Neural progenitor cell (in vitro differentiated cells): ENCODE measurements around the gene KY. TPM values are rescaled to one million over a fixed set of nuclear protein-coding genes. Genes with fewer than 3 reads are reported as not detected.

ENCODE experiments used
- DNase-seq: peaks from one replicate; pipeline ENCODE4 v3.0.0-alpha.2; 2016; ENCODE audit warnings: low spot score
- H2AFZ ChIP-seq: fragments of 200-600 bp; sonication (generic); replicated peaks from 2 replicates; pipeline ENCODE4 v1.6.1; 2016; ENCODE audit warnings: antibody characterized with exemption
- H3F3A ChIP-seq: fragments of 200-600 bp; sonication (generic); 2 replicates; pipeline ENCODE4 v1.6.1; 2016; ENCODE audit warnings: antibody characterized with exemption, low read depth
- H3K27ac ChIP-seq: fragments of 200-600 bp; sonication (generic); 2 replicates; pipeline ENCODE4 v1.5.1; 2016; ENCODE audit warnings: mild to moderate bottlenecking
- H3K27me3 ChIP-seq: fragments of 200-600 bp; sonication (generic); 2 replicates; pipeline ENCODE4 v1.6.1; 2016; ENCODE audit warnings: mild to moderate bottlenecking, moderate library complexity
- H3K36me3 ChIP-seq: fragments of 200-600 bp; sonication (generic); 2 replicates; pipeline ENCODE4 v1.5.1; 2016
- H3K4me1 ChIP-seq: fragments of 200-600 bp; sonication (generic); 2 replicates; pipeline ENCODE4 v1.6.1; 2016; ENCODE audit warnings: mixed run types
- H3K4me2 ChIP-seq: fragments of 200-600 bp; sonication (generic); 2 replicates; pipeline ENCODE4 v1.6.1; 2016
- H3K4me3 ChIP-seq: fragments of 200-600 bp; sonication (generic); 2 replicates; pipeline ENCODE4 v1.5.1; 2016
- H3K79me2 ChIP-seq: fragments of 200-600 bp; sonication (generic); 2 replicates; pipeline ENCODE4 v1.6.1; 2016; ENCODE audit warnings: low read depth
- H3K9ac ChIP-seq: fragments of 200-600 bp; sonication (generic); 2 replicates; pipeline ENCODE4 v1.6.1; 2016
- H3K9me3 ChIP-seq: fragments of 200-600 bp; sonication (generic); 2 replicates; pipeline ENCODE4 v1.5.1; 2016; ENCODE audit warnings: low read depth
- H4K20me1 ChIP-seq: fragments of 200-600 bp; sonication (generic); 2 replicates; pipeline ENCODE4 v1.6.1; 2016; ENCODE audit warnings: low read depth
- H3K27ac Mint-ChIP-seq: 3 replicates; pipeline ENCODE4 v1.8.0; 2021; ENCODE audit warnings: mixed read lengths
- H3K27me3 Mint-ChIP-seq: 2 replicates; pipeline ENCODE4 v1.8.0; 2022; ENCODE audit warnings: low read depth, mild to moderate bottlenecking, inconsistent platforms, moderate library complexity, mixed read lengths; ENCODE audit not compliant: insufficient read depth
- H3K36me3 Mint-ChIP-seq: 3 replicates; pipeline ENCODE4 v1.8.0; 2021; ENCODE audit warnings: mixed read lengths
- H3K4me1 Mint-ChIP-seq: 3 replicates; pipeline ENCODE4 v1.8.0; 2021; ENCODE audit warnings: mixed read lengths
- H3K4me3 Mint-ChIP-seq: 3 replicates; pipeline ENCODE4 v1.8.0; 2021; ENCODE audit warnings: mild to moderate bottlenecking, moderate library complexity, mixed read lengths
- H3K9me3 Mint-ChIP-seq: 3 replicates; pipeline ENCODE4 v1.8.0; 2020; ENCODE audit warnings: mixed read lengths
- CTCF ChIP-seq: fragments of 200-600 bp; sonication (generic); IDR thresholded peaks from 2 replicates; pipeline ENCODE4 v1.5.1; 2017; ENCODE audit warnings: antibody characterized with exemption, mild to moderate bottlenecking
- EZH2 ChIP-seq: fragments of 200-600 bp; sonication (generic); IDR thresholded peaks from 2 replicates; pipeline ENCODE4 v1.6.1; 2017; ENCODE audit warnings: antibody characterized with exemption, mild to moderate bottlenecking, moderate library complexity
- EZH2phosphoT487 ChIP-seq: fragments of 200-600 bp; sonication (generic); IDR thresholded peaks from 2 replicates; pipeline ENCODE4 v1.6.1; 2017; ENCODE audit warnings: antibody characterized with exemption
- total RNA-seq: library from RNA; depleted of rRNA; stranded (reverse); fragments of >200 nt; gene quantifications from 2 replicates; pipeline ENCODE4 v1.2.3, GENCODE V29; 2015; ENCODE audit warnings: low replicate concordance

Gene KY
- total RNA-seq, 1 donor from 2014 or later = not detected

- H3F3A ChIP-seq = no peaks in the 10 kb centered on the region
- no peaks in the 10 kb centered on the region for H3K36me3 ChIP-seq
- H3K36me3 Mint-ChIP-seq = peaks cover 4% of the 10 kb centered on the region
- no peaks in the 10 kb centered on the region for H3K9me3 ChIP-seq
- H3K27me3 ChIP-seq = peaks cover 13% of the 10 kb centered on the region
- no peak overlapping the region for H3K27ac Mint-ChIP-seq
- no peak overlapping the region for H3K27ac ChIP-seq
- DNase-seq = no peak
- no peaks in the 10 kb centered on the region for H4K20me1 ChIP-seq
- no peak overlapping the region for H3K4me3 ChIP-seq
- TF ChIP-seq CTCF = no peak
- TF ChIP-seq EZH2phosphoT487 = no peak
- no peak for TF ChIP-seq EZH2
- H3K4me1 Mint-ChIP-seq = peaks cover 11% of the 10 kb centered on the region
- no peak overlapping the region for H3K4me3 Mint-ChIP-seq
- H3K4me2 ChIP-seq = no peak overlapping the region
- peaks cover 12% of the 10 kb centered on the region for H3K9me3 Mint-ChIP-seq
- peaks cover 4% of the 10 kb centered on the region for H3K4me1 ChIP-seq
- H3K9ac ChIP-seq = no peak overlapping the region
- peaks cover 3% of the 10 kb centered on the region for H3K27me3 Mint-ChIP-seq
- no peak overlapping the region for H2AFZ ChIP-seq
- no peaks in the 10 kb centered on the region for H3K79me2 ChIP-seq
These were observed 56.5 kb downstream of the KY start for GRCh38 chr3:134594331-134594741.

- Histone ChIP-seq H3F3A (no peaks in the 10 kb centered on the region), H4K20me1 (no peaks in the 10 kb centered on the region), H3K9me3 (no peaks in the 10 kb centered on the region), H2AFZ (no peak overlapping the region), H3K4me1 (no peaks in the 10 kb centered on the region), H3K4me3 (no peak overlapping the region), H3K27ac (no peak overlapping the region), H3K27me3 (no peaks in the 10 kb centered on the region), H3K36me3 (no peaks in the 10 kb centered on the region), H3K9ac (no peak overlapping the region), H3K4me2 (no peak overlapping the region), H3K79me2 (no peaks in the 10 kb centered on the region)
- DNase-seq = no peak
- H3K27ac Mint-ChIP-seq = no peak overlapping the region
- H3K4me3 Mint-ChIP-seq = no peak overlapping the region
- H3K27me3 Mint-ChIP-seq = peaks cover 3% of the 10 kb centered on the region
- no peak for TF ChIP-seq EZH2
- TF ChIP-seq EZH2phosphoT487 = no peak
- TF ChIP-seq CTCF = no peak
- peaks cover 4% of the 10 kb centered on the region for H3K36me3 Mint-ChIP-seq
- no peaks in the 10 kb centered on the region for H3K4me1 Mint-ChIP-seq
- peaks cover 12% of the 10 kb centered on the region for H3K9me3 Mint-ChIP-seq
These were observed 58.0 kb downstream of the KY start for GRCh38 chr3:134592806-134593205.

GRCh38 chr3:134590766-134591165 lies 60.1 kb downstream of the KY start:
- DNase-seq = no peak
- Mint-ChIP-seq H3K36me3 (peaks cover 4% of the 10 kb centered on the region), H3K4me3 (no peak overlapping the region), H3K27me3 (no peaks in the 10 kb centered on the region), H3K4me1 (no peaks in the 10 kb centered on the region), H3K9me3 (peaks cover 7% of the 10 kb centered on the region), H3K27ac (no peak overlapping the region)
- H3K27ac ChIP-seq = no peak overlapping the region
- H3K9ac ChIP-seq = no peak overlapping the region
- no peaks in the 10 kb centered on the region for H4K20me1 ChIP-seq
- no peaks in the 10 kb centered on the region for H3K27me3 ChIP-seq
- no peaks in the 10 kb centered on the region for H3K79me2 ChIP-seq
- no peak for TF ChIP-seq EZH2
- TF ChIP-seq EZH2phosphoT487 = no peak
- TF ChIP-seq CTCF = no peak
- no peak overlapping the region for H3K4me3 ChIP-seq
- no peak overlapping the region for H2AFZ ChIP-seq
- no peaks in the 10 kb centered on the region for H3K9me3 ChIP-seq
- no peak overlapping the region for H3K4me2 ChIP-seq
- no peaks in the 10 kb centered on the region for H3F3A ChIP-seq
- no peaks in the 10 kb centered on the region for H3K4me1 ChIP-seq
- no peaks in the 10 kb centered on the region for H3K36me3 ChIP-seq
